GM12865 (cell line): ENCODE measurements around the gene SLAIN1.

Source experiments
- DNase-seq: peaks from one replicate; pipeline ENCODE4 v3.0.0; 2010; ENCODE audit warnings: low read depth
- H3K4me3 ChIP-seq: 2 replicates; pipeline ENCODE4 v1.5.1; 2011; ENCODE audit warnings: mild to moderate bottlenecking, low read depth, low read length, control low read depth
- CTCF ChIP-seq: IDR thresholded peaks from 2 replicates; pipeline ENCODE4 v1.5.1; 2011; ENCODE audit warnings: low read length, control low read depth, low read depth, inconsistent platforms; ENCODE audit not compliant: insufficient read depth; ENCODE audit errors: missing control alignments

SLAIN1 gene

GRCh38 chr13:77725071-77725470, 27.6 kb downstream of the SLAIN1 start:
- no peak for TF ChIP-seq CTCF

GRCh38 chr13:77728265-77729125, 31.0 kb downstream of the SLAIN1 start:
- TF ChIP-seq CTCF = no peak
- no peak overlapping the region for H3K4me3 ChIP-seq
- DNase-seq = no peak

More at GRCh38 chr13:77725071-77725470, 27.6 kb downstream of the SLAIN1 start:
- no peak for DNase-seq
- H3K4me3 ChIP-seq = no peak overlapping the region

GRCh38 chr13:77729502-77730221, 32.2 kb downstream of the SLAIN1 start:
- no peak overlapping the region for H3K4me3 ChIP-seq
- DNase-seq = peak; percentile 84
- TF ChIP-seq CTCF = no peak

- no peak for DNase-seq
- no peak overlapping the region for H3K4me3 ChIP-seq
- TF ChIP-seq CTCF = no peak
Observed at GRCh38 chr13:77730572-77730971, 33.1 kb downstream of the SLAIN1 start.

GRCh38 chr13:77732287-77732686, 34.8 kb downstream of the SLAIN1 start:
- no peak for TF ChIP-seq CTCF
- no peak for DNase-seq
- H3K4me3 ChIP-seq = no peak overlapping the region

- TF ChIP-seq CTCF = no peak
- H3K4me3 ChIP-seq = no peak overlapping the region
- no peak for DNase-seq
Observed at GRCh38 chr13:77733674-77734073, 36.2 kb downstream of the SLAIN1 start.
